ENCODE results near the gene VPS35L. TPM values are rescaled to one million over a fixed set of nuclear protein-coding genes. Genes with fewer than 3 reads are reported as not detected.
"Not testable (repeated sequence)": the region's sequence is repeated elsewhere in the genome, so short reads cannot be mapped to it uniquely, and the experiment has no call there.

VPS35L gene
- total RNA-seq, 1 donor from 2014 or later: 62.0 TPM

- TF ChIP-seq CTCF (conservative IDR thresholded peaks at IDR 0.05): no peak
- Mint-ChIP-seq H3K9me3 (no peaks in the 10 kb centered on the region), H3K4me1 (ENCODE audit: unreplicated experiment) (peaks cover 20% of the 10 kb centered on the region), H3K36me3 (peaks cover 21% of the 10 kb centered on the region), H3K27ac (peak overlapping the region; percentile 87), H3K4me3 (peak overlapping the region; percentile 94), H3K27me3 (no peaks in the 10 kb centered on the region)
- DNase-seq (ENCODE audit: extremely low spot score, unreplicated experiment): no peak
These were observed 160.1 kb downstream of the VPS35L start for GRCh38 chr16:19715566-19715965.

- Mint-ChIP-seq H3K9me3 (no peaks in the 10 kb centered on the region), H3K4me3 (peak overlapping the region; percentile 94), H3K27ac (peak overlapping the region; percentile 87), H3K4me1 (ENCODE audit: unreplicated experiment) (peaks cover 24% of the 10 kb centered on the region), H3K36me3 (peaks cover 21% of the 10 kb centered on the region), H3K27me3 (no peaks in the 10 kb centered on the region)
- DNase-seq (ENCODE audit: extremely low spot score, unreplicated experiment): no peak
- TF ChIP-seq CTCF (conservative IDR thresholded peaks at IDR 0.05): no peak
These were observed 160.7 kb downstream of the VPS35L start for GRCh38 chr16:19716183-19716582.

- Mint-ChIP-seq H3K4me1 (ENCODE audit: unreplicated experiment) (peaks cover 27% of the 10 kb centered on the region), H3K27ac (peak overlapping the region; percentile 87), H3K4me3 (peak overlapping the region; percentile 94), H3K36me3 (peaks cover 17% of the 10 kb centered on the region)
- not testable (repeated sequence) for DNase-seq (ENCODE audit: extremely low spot score, unreplicated experiment); H3K9me3 Mint-ChIP-seq; H3K27me3 Mint-ChIP-seq
These were observed 161.2 kb downstream of the VPS35L start for GRCh38 chr16:19716728-19717127.

- H3K4me1 Mint-ChIP-seq (ENCODE audit: unreplicated experiment): peaks cover 30% of the 10 kb centered on the region
- DNase-seq (ENCODE audit: extremely low spot score, unreplicated experiment): no peak
- no peaks in the 10 kb centered on the region for H3K27me3 Mint-ChIP-seq
- peaks cover 15% of the 10 kb centered on the region for H3K36me3 Mint-ChIP-seq
- H3K4me3 Mint-ChIP-seq: peak overlapping the region; percentile 94
- TF ChIP-seq CTCF (conservative IDR thresholded peaks at IDR 0.05): no peak
- no peaks in the 10 kb centered on the region for H3K9me3 Mint-ChIP-seq
- H3K27ac Mint-ChIP-seq: peak overlapping the region; percentile 87
These were observed 161.8 kb downstream of the VPS35L start for GRCh38 chr16:19717314-19717713.

GRCh38 chr16:19717741-19718623, 162.5 kb downstream of the VPS35L start, which contains the start of the genes IQCK and KNOP1:
Gene IQCK, plus strand, starts transcription at chr16:19718271. Its CDS starts 36 bp downstream, at chr16:19718307.
Gene KNOP1, minus strand, starts transcription at chr16:19718227. Its CDS starts 3,192 bp downstream, at chr16:19715035.
- Mint-ChIP-seq H3K27ac (peak within 1 kb of the TSS; percentile 87), H3K9me3 (no peaks in the 10 kb centered on the region), H3K36me3 (peaks cover 15% of the 10 kb centered on the region), H3K27me3 (no peaks in the 10 kb centered on the region), H3K4me1 (ENCODE audit: unreplicated experiment) (peaks cover 32% of the 10 kb centered on the region), H3K4me3 (peak within 1 kb of the TSS; percentile 94)
- DNase-seq (ENCODE audit: extremely low spot score, unreplicated experiment): peak; percentile 92
- peak; percentile 35 for TF ChIP-seq CTCF (conservative IDR thresholded peaks at IDR 0.05)

- Mint-ChIP-seq H3K27me3 (no peaks in the 10 kb centered on the region), H3K27ac (peak overlapping the region; percentile 87), H3K36me3 (peaks cover 15% of the 10 kb centered on the region), H3K4me3 (peak overlapping the region; percentile 94), H3K9me3 (no peaks in the 10 kb centered on the region), H3K4me1 (ENCODE audit: unreplicated experiment) (peaks cover 32% of the 10 kb centered on the region)
- no peak for DNase-seq (ENCODE audit: extremely low spot score, unreplicated experiment)
- TF ChIP-seq CTCF (conservative IDR thresholded peaks at IDR 0.05): no peak
These were observed 163.1 kb downstream of the VPS35L start for GRCh38 chr16:19718624-19718965.
